Parathyroid adenoma (tissue), 2 donors: ENCODE measurements around the gene CRISPLD2.
A peak's percentile ranks its signal among the peaks of the same experiment; 100 is the strongest.

Experiments
- H2AFZ ChIP-seq: fragments of 300-600 bp; sonication (generic); one replicate; pipeline ENCODE4 v1.7.0; 2017; ENCODE audit warnings: antibody characterized with exemption, mild to moderate bottlenecking
- H3K27ac ChIP-seq: fragments of 300-600 bp; sonication (generic); one replicate; pipeline ENCODE4 v1.7.0; 2017
- H3K27me3 ChIP-seq: fragments of 300-600 bp; sonication (generic); one replicate; pipeline ENCODE4 v1.7.0; 2017; ENCODE audit warnings: low read length; ENCODE audit not compliant: control insufficient read depth, insufficient read depth
- H3K36me3 ChIP-seq: fragments of 300-600 bp; sonication (generic); one replicate; pipeline ENCODE4 v1.7.0; 2017; ENCODE audit warnings: low read length; ENCODE audit not compliant: control insufficient read depth, insufficient read depth
- H3K4me1 ChIP-seq: fragments of 300-600 bp; sonication (generic); one replicate; pipeline ENCODE4 v1.7.0; 2017; ENCODE audit warnings: control low read depth
- H3K4me2 ChIP-seq: fragments of 300-600 bp; sonication (generic); one replicate; pipeline ENCODE4 v1.7.0; 2017; ENCODE audit warnings: low read length
- H3K4me3 ChIP-seq: fragments of 300-600 bp; sonication (generic); one replicate; pipeline ENCODE4 v1.7.0; 2017; ENCODE audit warnings: low read depth, low read length
- H3K79me2 ChIP-seq: fragments of 300-600 bp; sonication (generic); one replicate; pipeline ENCODE4 v1.7.0; 2017; ENCODE audit warnings: control low read depth
- H3K9ac ChIP-seq: fragments of 300-600 bp; sonication (generic); one replicate; pipeline ENCODE4 v1.7.0; 2017; ENCODE audit warnings: mild to moderate bottlenecking
- H3K9me3 ChIP-seq: fragments of 300-600 bp; sonication (generic); one replicate; pipeline ENCODE4 v1.7.0; 2017; ENCODE audit warnings: low read length; ENCODE audit not compliant: control insufficient read depth
- TF ChIP-seq, protein P1 (sequence below): fragments of 300-600 bp; sonication (generic); IDR thresholded peaks from one replicate; pipeline ENCODE4 v1.7.0; 2017; ENCODE audit warnings: antibody characterized with exemption, mild to moderate bottlenecking
- donor health status: primary hyperparathyroidism.

Gene CRISPLD2

DNA sequence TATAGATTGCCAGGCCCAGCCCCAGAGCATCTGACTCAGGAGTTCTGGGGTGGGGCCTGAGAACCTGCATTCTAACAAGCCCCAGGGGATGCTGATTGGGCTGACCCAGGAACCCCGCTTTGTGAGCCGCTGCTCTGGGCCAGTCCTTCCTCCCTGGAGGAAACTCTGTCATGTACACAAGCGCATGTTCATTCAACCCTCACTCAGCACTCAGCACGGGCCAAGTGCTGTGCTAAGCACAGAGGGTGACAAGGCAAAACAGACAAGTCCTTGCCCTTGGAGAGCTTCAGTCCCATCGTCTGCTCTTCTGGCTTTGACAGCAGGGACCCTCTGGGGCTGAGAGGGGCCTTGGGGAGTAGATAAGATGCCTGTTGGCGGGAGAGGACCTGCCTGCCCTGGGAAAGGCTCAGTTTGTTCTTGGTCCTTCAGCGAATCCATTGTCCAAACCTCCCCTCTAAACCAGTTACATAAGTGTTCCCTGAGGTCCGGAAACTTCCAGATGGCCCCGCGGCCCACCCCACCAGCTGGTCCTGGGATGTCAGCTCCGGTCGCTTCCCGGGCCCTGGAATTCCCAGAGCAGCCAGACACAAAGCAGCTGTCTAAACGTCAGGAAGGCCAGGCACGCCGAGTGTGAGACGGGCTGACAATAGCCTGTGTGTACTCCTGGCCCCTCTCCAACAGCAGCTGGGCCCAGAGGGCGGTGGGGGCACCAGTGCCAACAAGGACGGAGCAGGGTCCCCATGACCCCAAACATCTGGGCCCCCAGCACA, 102.8 kb downstream of the CRISPLD2 start:
- peak overlapping the region; percentile 29 for H3K27ac ChIP-seq
- no peaks in the 10 kb centered on the region for H3K79me2 ChIP-seq
- no peak overlapping the region for H3K9ac ChIP-seq
- no peak overlapping the region for H2AFZ ChIP-seq
- no peaks in the 10 kb centered on the region for H3K4me1 ChIP-seq
- TF ChIP-seq, protein P1, sequence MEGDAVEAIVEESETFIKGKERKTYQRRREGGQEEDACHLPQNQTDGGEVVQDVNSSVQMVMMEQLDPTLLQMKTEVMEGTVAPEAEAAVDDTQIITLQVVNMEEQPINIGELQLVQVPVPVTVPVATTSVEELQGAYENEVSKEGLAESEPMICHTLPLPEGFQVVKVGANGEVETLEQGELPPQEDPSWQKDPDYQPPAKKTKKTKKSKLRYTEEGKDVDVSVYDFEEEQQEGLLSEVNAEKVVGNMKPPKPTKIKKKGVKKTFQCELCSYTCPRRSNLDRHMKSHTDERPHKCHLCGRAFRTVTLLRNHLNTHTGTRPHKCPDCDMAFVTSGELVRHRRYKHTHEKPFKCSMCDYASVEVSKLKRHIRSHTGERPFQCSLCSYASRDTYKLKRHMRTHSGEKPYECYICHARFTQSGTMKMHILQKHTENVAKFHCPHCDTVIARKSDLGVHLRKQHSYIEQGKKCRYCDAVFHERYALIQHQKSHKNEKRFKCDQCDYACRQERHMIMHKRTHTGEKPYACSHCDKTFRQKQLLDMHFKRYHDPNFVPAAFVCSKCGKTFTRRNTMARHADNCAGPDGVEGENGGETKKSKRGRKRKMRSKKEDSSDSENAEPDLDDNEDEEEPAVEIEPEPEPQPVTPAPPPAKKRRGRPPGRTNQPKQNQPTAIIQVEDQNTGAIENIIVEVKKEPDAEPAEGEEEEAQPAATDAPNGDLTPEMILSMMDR = no peak
- H3K9me3 ChIP-seq = no peaks in the 10 kb centered on the region
- no peak overlapping the region for H3K4me3 ChIP-seq
- H3K4me2 ChIP-seq = no peak overlapping the region
- no peaks in the 10 kb centered on the region for H3K36me3 ChIP-seq
- H3K27me3 ChIP-seq = no peaks in the 10 kb centered on the region

GRCh38 chr16:84924331-84925091, 104.7 kb downstream of the CRISPLD2 start:
- TF ChIP-seq, protein P1 = no peak
- Histone ChIP-seq H3K27ac (no peak overlapping the region), H3K4me1 (no peaks in the 10 kb centered on the region)

DNA sequence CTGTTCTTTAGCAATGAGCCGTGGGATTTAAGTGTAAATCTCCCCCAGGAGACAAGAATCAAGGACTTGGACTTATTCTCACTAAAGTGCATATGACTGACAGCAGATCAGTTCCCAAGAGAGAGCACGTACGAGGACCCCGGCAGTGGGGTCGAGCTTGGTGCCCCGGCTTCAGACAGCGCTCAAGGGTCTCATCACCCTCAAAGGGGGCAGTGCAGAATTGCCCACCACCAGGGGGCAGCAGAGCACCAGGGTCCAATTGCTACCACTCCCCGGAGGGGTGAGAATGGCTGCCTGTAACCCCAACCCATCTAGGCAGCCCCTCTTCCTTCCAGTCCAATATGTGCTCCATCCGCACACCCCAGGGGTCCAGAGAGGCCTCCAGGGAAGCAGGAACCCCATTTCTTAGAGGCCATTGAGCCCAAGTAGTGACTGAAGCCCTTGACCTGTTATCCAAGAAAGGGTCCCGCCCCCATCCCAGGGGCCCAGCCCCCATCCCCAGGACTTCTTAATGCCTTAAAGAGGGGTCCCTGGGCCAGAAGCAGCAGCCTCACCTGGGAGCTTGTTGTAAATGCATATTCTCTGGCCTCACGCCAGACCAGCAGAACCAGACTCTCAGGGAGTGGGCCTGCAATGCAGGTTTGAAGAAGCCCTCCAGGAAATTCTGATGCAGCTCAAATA, 105.4 kb downstream of the CRISPLD2 start:
- Histone ChIP-seq H3K36me3 (no peaks in the 10 kb centered on the region), H3K9ac (no peak overlapping the region), H3K27ac (no peak overlapping the region)

More at GRCh38 chr16:84924331-84925091, 104.7 kb downstream of the CRISPLD2 start:
- no peak overlapping the region for H3K4me3 ChIP-seq
- no peaks in the 10 kb centered on the region for H3K27me3 ChIP-seq
- H3K4me2 ChIP-seq = no peak overlapping the region
- no peaks in the 10 kb centered on the region for H3K9me3 ChIP-seq
- no peak overlapping the region for H2AFZ ChIP-seq
- H3K79me2 ChIP-seq = no peaks in the 10 kb centered on the region
- H3K9ac ChIP-seq = no peak overlapping the region
- H3K36me3 ChIP-seq = no peaks in the 10 kb centered on the region

DNA sequence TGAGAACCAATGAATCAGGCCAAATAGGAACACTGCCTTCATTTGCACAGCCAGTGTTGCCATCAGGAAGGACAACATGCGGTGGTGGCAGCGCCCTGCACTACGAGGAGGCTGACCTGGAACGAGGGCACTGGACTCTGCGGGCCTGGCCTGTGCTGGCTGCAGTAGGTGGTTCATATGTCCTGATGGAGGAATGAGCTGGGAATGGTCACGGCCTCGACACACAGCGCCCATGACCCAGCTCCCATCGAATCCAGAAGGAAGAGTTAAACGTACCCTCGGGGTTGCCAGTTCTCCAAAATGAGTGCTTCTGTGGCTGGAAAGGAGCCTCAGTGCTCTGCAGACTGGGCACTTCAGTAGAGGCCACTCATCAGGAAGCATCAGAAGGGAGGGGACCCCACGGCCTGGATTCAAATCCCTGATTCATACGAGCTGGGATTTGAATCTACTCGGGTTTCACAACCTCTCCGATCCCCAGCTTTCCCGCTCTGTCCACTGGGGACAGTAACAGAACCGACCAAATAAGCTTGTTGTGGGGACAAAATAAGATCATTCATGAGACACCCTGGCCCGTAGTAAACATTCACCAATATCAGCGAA, 106.1 kb downstream of the CRISPLD2 start:
- no peaks in the 10 kb centered on the region for H3K4me1 ChIP-seq
- no peaks in the 10 kb centered on the region for H3K9me3 ChIP-seq
- H3K27me3 ChIP-seq = no peaks in the 10 kb centered on the region
- H3K4me2 ChIP-seq = no peak overlapping the region
- TF ChIP-seq, protein P1 = no peak
- H3K79me2 ChIP-seq = no peaks in the 10 kb centered on the region
- H3K36me3 ChIP-seq = no peaks in the 10 kb centered on the region
- H2AFZ ChIP-seq = no peak overlapping the region
- no peak overlapping the region for H3K9ac ChIP-seq
- no peak overlapping the region for H3K27ac ChIP-seq
- no peak overlapping the region for H3K4me3 ChIP-seq

More for the DNA sequence above, 105.4 kb downstream of the CRISPLD2 start:
- Histone ChIP-seq H3K4me1 (no peaks in the 10 kb centered on the region), H3K27me3 (no peaks in the 10 kb centered on the region), H3K4me2 (no peak overlapping the region), H3K4me3 (no peak overlapping the region), H3K79me2 (no peaks in the 10 kb centered on the region), H3K9me3 (no peaks in the 10 kb centered on the region), H2AFZ (no peak overlapping the region)
- TF ChIP-seq, protein P1 = peak; percentile 65
